GM21529 (cell line): ENCODE measurements around the gene FSTL4.
"Not testable (repeated sequence)": the region's sequence is repeated elsewhere in the genome, so short reads cannot be mapped to it uniquely, and the experiment has no call there.

Experiments
- ATAC-seq: cut with Tn5 transposase; IDR thresholded peaks from one replicate; pipeline ENCODE4 v1.9.1; 2021; ENCODE audit not compliant: unreplicated experiment

The FSTL4 gene

DNA sequence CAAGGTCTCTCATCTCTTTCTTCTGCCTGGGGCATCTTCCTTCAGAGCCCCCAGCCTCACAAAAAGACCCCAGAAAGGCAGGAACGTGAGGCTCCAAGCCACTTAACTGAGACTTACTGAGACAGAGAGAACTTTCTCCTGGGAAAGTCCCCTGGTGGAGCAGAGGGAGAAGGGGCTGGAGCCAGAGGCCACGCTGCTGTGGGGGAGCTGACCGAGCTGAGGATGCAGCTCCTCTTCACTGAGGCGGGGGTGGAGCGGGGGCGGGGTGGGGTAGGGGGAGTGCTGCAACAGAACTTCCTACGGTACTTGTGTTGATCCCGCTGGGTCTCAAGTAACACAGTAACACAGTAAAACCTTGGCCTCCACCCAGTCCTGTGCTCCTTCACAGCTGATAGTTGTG, 204.0 kb downstream of the FSTL4 start:
- no peak for ATAC-seq

DNA sequence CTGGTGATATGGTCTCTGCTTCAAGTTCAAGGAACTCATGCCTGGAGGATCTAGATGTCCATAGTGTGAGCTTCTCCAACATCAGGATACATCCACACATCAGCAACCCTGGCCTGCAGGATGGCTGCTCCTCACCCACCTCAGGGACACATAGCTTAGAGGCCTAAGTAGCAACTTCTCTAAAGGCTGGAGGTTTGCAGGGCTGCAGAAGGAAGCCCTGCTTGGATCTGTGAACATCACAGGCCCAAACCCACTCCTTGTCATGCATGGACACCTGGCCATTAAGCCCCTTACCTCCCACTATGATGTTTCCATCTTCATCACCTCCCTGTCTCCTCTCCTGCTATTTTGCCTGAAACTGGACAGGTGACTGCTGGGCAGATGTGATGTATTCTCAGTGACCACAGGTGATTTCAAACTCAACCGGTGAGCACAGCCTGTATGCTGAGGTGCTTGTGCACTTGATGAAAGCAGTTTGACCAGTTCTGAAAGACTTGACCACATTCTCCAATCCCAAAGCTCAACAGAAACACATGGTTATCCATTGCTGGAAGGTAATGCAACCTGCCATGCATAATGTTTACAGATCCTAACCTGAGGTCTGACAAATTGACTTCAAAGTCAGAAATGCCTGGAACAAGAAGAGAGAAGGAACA, 205.2 kb downstream of the FSTL4 start:
- ATAC-seq, result no peak

DNA sequence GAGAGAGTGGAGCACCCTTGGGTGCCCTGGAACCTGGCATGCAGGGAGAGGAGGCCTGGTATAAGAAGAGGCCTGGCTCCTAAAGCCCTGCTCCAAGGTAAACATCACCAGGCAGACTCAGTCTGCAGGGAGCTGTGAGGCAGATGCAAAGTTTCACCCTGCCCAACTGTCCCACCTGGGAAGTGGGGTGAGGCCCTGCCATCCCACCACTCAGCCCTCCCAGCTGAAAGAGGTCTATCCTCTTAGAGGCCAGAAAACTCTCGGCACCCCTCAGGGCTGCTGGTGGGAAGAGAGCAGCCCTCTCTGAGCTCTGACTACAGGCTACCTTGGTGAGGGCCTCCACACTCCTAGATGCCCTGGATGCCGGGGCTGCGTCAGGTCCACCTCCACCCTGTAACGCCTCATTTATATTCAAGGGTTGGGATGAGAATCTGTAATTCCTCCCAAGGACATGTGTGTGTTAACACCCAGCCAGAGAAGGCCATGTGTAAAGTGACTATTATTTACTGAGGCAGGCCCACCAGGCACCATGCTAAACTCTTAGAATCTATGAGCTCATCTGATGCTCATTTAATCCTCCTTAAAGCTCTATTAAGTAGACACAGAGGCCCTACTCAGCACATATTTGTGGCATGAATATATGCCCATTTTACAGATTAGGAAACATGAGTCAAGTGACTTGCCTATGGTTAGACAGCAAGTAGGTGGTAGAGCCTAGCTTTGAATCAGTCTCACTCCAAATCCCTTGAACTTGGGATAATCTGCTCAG, 205.9 kb downstream of the FSTL4 start:
- ATAC-seq, result no peak

DNA sequence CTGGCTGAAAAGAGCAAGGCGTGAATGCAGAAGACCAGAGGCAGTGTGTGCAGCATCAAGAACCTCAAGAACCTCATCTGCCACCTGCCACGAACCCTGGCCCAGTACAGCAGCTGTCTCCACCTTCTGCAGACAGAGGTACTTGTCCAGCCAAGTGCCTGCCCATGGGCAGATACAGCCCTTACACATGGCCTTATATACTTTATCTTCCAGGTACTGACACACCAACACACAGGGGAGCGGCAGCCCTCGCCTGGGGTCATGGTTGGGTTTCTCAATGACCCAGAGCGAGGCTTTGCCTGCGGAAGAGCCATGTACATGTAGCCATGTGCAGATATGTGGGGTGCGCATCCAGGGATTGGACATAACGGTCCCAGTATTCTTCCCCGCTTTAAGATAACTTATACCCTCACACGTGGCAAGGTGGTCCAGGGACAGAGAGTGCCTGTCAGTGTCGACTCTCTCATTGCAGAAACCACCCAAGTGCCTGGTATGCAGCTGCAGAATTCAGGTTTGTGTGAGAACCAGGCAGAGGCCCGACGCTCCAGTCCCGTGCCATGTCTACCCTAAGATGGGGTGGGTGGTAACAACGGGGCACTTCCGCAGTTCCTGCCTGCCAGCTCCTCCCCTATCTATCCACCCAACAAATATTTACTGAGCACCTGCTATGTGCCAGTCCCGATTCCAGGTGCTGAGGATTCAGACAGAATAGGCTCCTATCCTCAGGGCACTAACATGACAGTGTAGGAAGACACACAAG, 206.9 kb downstream of the FSTL4 start:
- no peak for ATAC-seq

DNA sequence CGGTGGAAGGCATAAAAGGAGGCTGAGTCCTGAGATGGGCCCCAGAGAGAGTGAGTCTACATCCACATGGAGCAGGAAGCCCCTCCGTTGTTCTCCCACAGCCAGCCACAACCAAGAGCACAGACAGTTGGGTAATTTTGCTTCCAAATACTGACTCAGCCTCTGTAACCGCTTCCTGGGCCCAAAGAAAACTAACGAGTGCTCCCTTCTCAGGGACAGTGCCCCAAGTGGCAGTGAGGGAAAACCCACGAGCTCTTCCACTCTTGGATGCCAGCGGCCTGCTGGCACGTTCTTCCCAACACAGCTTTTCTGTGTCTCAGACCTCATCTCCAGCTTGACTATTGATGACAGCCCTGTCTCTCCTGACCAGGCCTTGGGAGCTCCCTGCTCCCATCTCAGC, 207.6 kb downstream of the FSTL4 start:
- no peak for ATAC-seq

DNA sequence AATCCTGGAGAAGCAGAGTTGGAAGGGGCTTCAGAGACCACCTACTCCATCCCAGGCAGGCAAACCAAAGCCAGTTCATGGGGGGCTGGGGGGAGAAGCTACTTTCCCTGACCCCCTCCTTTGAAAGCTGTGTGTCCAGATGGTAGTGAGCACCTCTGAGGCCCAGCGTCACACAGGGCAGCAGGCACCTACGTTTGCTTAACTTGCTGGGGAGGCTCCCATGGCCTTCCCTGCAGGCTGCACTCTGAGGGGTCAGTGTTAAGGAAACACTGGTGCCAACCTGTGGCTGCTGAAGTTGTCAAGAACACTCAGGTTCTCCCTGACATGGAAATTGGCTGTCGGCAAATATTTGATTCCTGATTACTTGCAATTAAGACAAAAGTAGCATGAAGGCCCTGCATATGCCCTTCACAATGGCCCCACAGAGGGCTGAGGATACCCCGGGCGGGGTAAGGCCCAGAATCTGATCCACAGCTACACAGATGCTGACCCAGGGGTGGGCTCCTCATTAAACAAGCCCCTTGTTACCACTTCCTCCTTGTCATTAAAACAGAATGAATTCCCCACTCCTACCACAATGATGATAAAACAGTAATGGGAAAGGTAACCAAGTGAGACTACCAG, 208.5 kb downstream of the FSTL4 start:
- no peak for ATAC-seq

DNA sequence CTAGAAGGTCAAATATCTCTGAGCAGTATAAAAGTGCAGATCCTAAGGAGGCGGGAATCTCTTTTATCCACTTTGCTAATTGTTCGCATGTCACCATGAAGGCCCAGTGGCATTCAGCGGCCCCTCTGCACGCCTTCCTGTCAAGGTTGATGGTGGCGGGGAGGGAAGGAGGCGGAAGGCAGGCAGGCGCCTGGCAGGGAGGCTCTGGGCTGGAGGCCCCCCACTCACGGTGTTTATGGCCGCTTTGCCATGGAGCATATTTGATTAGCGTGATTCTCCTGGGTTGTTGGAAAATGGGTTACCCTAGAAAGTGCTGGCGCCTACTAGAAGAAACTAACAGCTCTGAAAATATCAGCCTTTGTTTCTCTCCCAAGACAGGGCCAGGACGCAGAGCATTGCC, 209.6 kb downstream of the FSTL4 start:
- no peak for ATAC-seq

DNA sequence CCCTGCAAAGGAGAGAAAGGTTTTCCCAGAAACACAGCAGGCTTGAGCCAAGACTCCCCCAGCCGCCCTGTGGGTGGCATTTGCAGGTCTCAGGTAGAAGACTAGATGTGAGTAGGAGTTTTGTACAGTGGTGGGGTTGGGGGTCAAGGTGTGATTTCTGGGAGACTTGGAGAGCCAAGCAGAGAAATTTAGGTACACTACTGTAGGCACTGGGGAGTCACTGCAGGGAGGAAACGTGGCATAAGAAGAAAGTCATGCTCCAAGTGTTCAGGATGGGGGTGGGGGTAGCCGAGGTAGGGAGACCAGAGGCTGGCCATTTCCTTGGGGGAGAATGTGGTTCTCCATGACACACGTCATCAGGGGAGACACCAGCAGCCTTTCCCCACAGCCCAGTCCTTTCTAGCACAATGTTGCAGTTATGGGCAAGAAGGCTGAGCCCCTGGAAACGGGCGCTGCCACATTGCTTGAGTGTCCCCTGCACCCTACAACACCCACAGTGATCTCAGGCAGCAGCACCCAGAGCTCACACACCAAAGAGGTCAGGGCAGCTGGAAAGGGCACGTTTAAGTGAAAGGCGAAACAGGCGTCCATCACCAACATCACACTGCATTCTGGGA, 210.5 kb downstream of the FSTL4 start:
- ATAC-seq, result no peak

DNA sequence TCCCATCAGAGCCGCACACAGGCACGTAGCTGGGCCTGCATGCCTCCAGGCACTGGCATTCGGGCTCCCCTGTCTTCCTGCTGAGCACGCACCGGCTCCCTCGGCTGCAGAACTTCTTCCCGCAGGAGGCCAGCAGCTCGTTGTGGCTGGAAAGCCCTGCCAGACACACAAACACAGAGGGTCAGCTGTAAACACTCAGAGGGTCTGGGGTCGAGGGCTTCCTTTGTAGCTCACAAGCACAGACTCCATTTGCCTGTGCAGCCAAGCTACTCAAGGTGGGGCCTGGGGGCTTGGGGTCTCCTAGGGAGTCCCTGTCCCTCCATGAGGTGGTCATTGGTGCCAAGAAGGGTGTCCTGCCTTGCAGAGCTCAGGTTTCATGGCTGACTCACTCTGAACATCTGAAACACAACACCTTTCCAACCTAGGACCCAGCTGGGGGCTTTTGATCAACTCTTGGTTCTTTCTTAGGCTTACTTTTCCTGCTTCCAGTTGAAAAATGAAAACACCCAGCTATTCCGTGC, 211.4 kb downstream of the FSTL4 start:
- ATAC-seq, result no peak

DNA sequence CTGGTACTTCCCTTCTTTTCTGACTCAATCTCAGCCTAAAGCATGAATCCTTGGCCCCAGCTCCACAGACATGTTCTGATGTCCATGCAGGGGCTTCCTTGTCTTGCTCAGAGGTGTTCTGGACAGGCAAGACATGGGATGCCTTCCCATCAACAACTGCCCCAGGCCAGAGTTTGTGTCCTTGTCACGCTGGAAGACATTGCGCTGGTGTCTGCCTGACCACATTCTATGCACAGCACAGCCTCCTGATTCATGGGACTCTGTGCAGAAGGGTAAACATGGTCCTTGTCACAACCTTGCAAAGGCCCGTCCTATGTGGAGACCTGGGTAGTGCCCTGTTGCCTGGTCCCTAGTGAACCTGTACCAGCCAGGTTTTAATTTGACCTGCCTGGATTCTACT, 212.2 kb downstream of the FSTL4 start:
- no peak for ATAC-seq

DNA sequence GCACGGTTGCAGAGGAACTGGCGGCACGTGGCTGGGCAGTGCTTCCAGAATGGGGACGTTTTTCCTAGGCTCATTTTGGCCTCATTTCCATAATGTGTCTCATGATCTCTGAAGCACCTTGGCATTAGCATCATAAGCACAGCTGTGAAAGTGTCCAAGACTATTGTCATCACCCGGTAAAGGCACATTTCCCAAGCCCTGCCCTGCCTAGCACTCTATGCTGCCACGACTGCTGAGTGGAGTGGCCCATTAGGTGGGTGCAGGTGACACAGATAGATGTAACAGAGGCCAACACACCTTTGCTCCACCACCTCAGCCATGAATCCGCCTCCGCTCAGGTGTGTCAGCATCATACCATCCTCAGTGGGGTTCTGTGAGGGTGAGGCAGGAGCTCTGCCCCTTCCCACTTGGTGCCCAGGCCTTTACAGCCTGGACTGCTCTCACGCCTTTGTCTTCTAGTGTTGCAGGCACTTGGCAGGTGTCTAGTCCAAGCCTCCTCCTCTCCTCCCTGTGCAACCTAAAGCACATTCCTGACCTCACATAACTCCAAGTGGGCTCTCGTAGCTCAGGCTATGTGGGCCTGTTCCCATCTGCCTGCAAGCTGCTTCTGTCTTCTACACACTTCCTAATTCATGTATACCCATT, 213.0 kb downstream of the FSTL4 start:
- ATAC-seq, result no peak

DNA sequence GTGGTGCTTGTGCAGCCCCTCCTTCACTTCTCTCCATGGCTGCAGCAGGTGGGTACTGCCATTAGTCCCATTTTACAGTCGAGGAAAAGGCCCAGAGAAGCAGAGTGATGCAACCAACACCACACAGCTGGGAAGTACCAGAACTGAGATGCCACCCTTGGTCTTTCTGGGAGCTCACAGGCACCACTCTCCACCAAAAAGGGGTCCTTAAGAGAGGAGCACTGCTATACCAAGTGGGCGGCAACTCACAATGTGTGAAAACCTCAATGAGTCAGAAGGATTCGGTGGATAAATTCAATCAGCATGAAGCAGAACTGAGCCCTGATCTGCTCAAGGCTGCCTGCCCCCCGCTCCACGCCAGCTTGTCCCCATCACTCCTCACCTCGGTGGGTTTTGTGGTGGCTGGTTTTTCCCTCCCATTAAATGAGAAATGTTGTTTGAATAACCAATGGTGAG, 213.7 kb downstream of the FSTL4 start:
- peak; percentile 62 for ATAC-seq

DNA sequence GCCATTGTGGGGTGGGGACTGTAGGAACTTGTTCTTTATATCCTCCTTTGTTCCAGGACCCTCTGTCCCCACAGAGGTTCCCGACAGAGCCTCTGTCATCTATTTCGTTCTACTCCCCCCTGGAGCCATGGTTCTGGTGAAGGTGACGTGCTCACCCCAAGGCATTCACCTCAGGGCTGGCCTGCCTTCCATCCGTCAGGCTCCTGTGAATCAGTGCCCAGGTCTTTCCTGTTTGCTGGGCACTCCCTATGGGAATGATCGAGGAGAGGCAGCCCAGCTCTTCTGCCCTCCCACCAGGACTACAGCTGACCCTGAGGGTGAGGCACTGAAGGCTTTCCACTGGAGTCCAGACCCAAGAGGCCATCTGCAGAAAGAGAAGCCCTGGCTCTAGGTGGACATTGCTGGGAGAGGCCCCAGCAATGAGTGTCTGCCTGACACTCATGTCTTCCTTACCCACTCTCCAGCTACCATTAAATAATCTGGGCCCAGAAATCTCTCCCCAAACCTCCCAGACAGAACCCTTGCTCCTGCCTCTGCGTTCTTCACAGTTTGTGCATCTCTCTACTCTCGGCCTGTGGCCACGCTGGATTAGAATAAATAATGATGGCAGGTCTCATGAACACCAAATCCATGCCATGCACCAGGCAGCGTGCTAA, 214.2 kb downstream of the FSTL4 start:
- ATAC-seq, result no peak

DNA sequence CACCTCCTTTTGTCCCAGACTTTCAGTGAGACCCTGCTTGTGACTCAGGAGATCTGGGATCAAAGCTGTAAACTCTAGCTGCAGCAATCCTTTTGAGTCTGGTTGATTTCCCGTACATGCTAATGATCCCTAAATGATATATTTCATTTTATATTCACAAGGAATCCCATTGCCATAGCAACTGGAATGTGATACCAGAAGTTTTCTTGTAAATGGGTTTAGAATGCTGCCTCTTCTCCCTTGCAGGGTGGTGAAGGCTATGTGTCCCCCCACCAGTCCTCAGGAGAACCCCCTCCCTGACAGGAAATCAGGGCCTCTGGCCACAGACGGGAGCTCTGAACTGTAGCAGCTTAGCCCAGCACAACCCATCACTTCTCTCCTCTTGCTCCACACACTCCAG, 215.0 kb downstream of the FSTL4 start:
- no peak for ATAC-seq

DNA sequence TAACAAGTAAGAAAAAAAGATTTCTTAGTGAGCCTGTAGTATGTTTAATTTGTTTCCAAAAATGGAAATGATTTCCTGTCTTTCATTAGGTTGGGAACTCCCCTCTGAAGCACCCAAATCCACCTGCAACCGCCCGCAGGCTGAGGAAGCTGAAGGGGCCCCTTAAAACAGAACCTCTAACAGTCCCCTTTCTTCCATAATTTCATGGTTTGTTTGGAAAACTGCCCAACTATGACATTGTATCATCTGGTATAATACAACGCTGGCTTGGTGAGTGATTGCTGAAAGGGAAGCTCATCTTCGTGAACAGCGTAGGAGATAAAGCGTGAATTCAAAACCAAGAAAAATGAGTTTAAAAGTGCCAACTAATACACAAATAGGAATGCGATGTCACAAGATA, 215.5 kb downstream of the FSTL4 start:
- ATAC-seq, result no peak

DNA sequence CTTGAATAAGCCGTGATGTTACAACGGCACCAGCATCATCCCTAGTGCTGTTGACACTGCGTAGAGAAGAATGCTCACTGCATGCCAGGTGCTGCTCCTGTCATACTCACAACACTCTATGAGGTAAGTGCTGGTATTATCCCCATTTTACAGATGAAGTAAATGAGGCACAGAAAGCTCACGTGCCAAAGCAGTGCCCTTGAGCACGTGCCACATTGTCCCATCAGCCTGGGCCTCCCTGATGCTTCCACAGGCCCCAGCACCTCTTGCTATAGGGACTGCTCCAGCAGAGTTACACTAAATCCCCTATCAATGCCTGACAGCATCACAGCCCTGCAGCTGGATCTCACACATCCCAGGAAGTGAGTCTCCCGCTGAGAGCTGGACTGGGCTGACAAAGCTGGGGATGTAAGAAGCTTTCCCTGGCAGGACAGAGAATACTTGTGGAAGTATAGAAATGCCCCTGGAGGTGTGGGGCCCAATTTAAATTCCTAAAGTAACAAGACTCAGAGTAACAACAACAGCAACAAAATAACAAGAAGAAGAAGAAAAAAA, 216.1 kb downstream of the FSTL4 start:
- no peak for ATAC-seq

DNA sequence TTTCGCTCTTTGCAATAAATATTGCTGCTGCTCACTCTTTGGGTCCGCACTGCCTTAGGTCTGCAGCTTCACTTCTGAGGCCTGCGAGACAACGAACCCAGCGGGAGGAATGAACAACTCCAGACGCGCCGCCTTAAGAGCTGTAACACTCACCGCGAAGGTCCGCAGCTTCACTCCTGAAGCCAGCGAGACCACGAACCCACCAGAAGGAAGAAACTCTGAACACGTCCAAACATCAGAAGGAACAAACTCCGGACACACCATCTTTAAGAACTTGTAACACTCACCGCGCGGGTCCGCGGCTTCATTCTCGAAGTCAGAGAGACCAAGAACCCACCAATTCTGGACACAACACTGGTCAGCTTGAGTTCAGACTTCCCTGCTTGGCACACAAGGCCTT, 217.1 kb downstream of the FSTL4 start:
- not testable (repeated sequence) for ATAC-seq

DNA sequence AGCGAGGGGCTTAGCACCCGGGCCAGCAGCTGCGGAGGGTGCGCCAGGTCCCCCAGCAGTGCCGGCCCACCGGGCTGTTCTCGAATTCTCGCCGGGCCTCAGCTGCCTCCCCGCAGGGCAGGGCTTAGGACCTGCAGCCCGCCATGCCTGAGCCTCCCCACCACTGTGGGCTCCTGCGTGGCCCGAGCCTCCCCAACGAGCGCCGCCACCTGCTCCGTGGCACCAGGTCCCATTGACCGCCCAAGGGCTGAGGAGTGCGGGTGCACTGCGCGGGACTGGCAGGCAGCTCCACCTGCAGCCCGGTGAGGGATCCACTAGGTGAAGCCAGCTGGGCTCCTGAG, 217.9 kb downstream of the FSTL4 start:
- ATAC-seq, result not testable (repeated sequence)

DNA sequence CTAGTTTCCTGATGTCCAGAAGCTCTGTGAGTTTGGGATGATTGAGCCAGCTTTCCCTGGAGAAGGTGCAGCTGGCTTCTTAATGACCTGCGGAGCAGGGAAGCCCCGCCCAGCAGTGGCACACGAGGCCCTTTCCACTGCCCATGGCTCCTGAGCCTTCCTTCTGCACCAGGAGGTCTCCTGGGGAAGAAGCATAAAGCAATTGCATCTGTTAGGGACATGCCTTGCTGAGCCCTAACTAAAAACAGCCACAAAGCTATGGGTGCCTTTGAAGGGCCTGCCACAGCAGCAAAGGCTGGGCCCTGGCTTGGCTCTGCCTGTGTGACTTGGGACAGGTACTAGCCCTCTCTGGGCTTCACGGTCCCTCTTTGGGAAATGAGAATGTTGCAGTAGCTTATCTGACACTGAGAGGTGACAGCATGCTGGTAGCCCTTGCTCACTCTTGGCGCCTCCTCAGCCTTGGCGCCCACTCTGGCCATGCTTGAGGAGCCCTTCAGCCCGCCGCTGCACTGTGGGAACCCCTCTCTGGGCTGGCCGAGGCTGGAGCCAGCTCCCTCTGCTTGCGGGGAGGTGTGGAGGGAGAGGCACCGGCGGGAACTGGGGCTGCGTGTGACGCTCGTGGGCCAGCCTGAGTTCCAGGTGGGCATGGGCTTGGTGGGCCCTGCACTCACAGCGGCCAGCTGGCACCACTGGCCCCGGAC, 218.4 kb downstream of the FSTL4 start:
- ATAC-seq, result no peak
